GM13976 (cell line): ENCODE data around the gene RHEX.

Experiments used
- DNase-seq: peaks from one replicate; pipeline ENCODE4 v3.0.0; 2012; ENCODE audit warnings: low spot score
- in situ Hi-C: fragments of 300-500 bp; cut with MboI; formaldehyde crosslinking; loops from one replicate; pipeline ENCODE4 v1.12.0; 2022; ENCODE audit warnings: low sequenced_read_pairs, mixed read lengths, inconsistent platforms; ENCODE audit not compliant: unreplicated experiment
- TF ChIP-seq, protein P1 (sequence below): IDR thresholded peaks from 2 replicates; pipeline ENCODE4 v1.5.1; 2012; ENCODE audit warnings: borderline replicate concordance, mild to moderate bottlenecking; ENCODE audit not compliant: insufficient read depth; ENCODE audit errors: extremely low read depth, missing control alignments, control extremely low read depth

The RHEX gene

DNA sequence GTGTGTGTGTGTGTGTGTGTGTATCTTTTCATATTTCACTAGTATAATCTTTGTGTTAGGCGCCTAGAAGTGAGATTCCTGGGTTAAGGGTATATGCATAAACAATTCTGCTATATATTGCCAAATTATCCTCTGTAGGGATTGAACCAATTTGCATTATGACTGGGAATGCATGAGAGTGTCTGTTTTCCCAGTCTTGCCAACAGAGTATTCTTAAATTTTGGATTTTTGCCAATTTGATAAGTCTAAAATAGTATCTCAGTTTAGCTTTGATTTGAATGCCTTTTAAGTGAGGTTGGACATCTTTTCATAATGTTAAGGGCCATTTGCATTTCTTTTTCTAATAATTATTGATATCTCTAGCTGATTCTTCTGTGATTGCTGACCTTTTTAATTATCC, 72.4 kb downstream of the RHEX start:
- no peak for DNase-seq
- TF ChIP-seq, protein P1, sequence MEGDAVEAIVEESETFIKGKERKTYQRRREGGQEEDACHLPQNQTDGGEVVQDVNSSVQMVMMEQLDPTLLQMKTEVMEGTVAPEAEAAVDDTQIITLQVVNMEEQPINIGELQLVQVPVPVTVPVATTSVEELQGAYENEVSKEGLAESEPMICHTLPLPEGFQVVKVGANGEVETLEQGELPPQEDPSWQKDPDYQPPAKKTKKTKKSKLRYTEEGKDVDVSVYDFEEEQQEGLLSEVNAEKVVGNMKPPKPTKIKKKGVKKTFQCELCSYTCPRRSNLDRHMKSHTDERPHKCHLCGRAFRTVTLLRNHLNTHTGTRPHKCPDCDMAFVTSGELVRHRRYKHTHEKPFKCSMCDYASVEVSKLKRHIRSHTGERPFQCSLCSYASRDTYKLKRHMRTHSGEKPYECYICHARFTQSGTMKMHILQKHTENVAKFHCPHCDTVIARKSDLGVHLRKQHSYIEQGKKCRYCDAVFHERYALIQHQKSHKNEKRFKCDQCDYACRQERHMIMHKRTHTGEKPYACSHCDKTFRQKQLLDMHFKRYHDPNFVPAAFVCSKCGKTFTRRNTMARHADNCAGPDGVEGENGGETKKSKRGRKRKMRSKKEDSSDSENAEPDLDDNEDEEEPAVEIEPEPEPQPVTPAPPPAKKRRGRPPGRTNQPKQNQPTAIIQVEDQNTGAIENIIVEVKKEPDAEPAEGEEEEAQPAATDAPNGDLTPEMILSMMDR: no peak
- in situ Hi-C loops: no loop called here

DNA sequence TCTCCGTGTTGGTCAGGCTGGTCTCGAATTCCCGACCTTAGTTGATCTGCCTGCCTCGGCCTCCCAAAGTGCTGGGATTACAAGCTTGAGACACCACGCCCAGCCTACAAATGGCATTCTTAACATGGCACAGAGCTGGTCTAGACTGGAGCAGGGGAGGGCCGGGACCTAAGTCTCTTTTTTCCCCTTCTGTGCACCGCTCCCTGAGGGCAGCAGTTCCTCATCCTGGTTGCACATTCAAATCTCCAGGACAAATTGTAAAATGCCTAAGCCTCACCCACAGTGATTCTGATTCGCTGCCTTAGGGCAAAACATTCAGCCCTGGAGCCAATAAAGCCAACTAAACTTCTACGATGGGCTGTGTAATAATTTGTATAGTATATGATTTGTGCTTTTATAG, 74.4 kb downstream of the RHEX start:
- DNase-seq: no peak
- TF ChIP-seq, protein P1: no peak
- in situ Hi-C loops: no loop called here

DNA sequence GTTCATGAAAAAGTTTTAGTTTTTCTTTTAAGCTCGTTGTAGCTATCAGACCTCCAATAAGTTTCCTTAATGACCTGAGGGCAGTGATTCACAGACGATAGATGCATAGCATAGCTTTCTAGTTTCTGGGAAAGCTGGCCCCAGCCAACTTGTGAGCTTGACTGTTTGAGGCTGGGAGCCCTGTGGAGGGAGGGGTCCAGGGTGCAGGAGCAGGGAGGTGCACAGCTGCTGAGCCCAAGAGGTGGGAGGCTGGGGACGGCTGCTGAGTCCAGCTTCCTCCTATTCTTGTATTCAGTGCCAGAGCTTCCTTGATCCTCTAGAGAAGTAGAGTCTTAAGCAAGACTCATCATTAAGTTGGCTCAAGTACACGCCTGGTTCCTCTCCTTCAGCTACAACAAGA, 75.2 kb downstream of the RHEX start:
- in situ Hi-C loops: no loop called here
- TF ChIP-seq, protein P1: no peak
- DNase-seq: no peak

DNA sequence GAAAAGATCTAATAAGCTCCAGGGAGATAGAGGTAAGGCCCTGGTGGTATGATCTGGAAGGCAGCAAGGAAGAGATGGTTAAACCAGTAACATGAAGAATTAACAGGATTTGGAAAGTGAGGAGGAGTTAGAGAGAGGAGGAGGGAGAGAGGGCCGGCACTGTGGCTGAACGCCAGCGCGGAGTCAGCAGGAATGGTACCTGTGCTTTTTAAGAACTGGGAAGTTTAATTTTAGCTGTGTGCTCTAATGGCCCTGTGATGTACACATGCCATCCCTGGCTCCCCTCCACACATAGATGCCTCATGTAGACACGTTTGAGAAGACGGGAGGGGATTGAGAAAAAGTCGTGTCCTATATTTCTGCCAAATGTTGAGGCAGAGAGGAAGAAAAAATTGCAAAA, 78.1 kb downstream of the RHEX start:
- DNase-seq: no peak
- in situ Hi-C loops: no loop called here
- TF ChIP-seq, protein P1: no peak

DNA sequence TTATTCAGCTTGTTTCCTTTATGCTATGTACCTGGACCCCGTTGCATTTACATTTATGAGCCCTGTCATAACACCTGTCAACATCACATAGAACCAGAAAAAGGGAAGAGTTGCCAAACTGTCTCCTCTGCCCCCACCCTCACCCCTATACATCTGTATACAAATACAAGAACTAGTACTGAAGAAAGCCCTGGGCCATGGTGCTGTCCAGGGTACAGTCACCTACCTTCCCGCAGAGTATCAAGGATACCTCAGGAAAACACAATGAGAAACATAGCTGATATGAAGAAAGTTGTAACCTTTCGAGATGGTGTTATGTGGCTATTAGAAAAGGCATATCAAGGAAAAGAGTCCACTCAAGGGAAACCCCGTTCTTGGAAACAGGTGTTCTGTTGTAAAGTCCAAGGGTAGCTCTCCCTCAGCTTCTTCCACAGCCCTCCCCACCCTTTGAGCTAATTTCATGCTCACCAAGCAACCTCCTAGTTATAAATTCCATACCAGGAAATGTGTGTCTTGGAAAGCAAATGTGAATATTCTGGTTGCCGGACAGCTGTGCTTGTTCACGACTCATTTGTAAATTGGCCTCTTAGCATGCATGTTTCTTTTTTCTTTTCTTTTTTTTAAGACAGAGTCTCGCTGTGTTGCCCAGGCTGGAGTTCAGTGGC, 80.9 kb downstream of the RHEX start:
- DNase-seq: no peak
- in situ Hi-C loops: no loop called here
- TF ChIP-seq, protein P1: no peak

DNA sequence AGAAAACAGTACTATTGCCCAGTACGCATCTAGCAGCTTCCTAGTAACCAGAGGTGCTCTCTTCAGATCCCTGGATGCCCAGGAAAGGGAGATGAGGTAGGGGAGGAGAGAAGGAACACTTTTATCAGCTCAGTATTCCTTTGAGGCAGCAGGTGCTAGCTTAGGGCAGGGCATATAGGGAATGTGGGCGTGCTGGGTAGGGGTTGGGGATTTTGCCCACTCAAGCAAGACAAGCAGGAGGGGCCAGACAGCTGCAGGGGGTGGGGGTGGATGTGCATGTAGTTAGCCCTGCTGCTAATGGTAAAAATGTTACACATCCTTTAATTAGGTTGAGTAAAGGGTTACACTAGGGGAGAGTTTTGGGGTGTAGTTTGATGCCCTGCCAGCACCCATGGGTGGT, 82.3 kb downstream of the RHEX start:
- TF ChIP-seq, protein P1: no peak
- no peak for DNase-seq
- in situ Hi-C loops: no loop called here

DNA sequence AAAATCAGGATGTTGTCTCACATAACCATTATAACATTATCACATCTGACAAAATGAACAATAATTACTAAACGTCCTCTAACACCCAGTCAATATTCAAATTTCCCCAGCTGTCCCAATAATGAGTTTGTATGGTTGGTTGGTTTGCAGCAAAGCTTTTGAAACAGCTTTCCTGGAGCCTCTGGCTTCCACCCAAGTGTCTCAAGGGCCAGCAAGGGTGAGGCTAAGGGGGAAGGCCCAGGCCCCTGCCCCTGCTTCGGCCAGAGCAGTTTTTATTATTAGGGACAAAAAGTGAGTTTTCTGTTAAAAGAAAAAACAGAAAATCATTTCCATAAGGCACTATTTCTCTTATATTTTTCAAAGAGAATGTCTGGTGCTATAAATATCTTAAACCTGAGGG, 83.3 kb downstream of the RHEX start:
- in situ Hi-C loops: no loop called here
- TF ChIP-seq, protein P1: no peak

More for the DNA sequence above, 83.3 kb downstream of the RHEX start:
- no peak for DNase-seq
